Coronary artery (tissue), 2 donors: ENCODE data around the gene ACTR2.

Source experiments
- DNase-seq: peaks from one replicate; pipeline ENCODE4 v3.0.0-alpha.2; 2017; ENCODE audit warnings: low spot score
- H3K27ac ChIP-seq, 2 donors: fragments of 200-600 bp; sonication (generic); one replicate each; pipeline ENCODE4 v1.5.1; 2016 to 2019
- H3K4me3 ChIP-seq: fragments of 200-600 bp; sonication (generic); 2 replicates; pipeline ENCODE4 v1.5.1; 2016; ENCODE audit warnings: mild to moderate bottlenecking, moderate library complexity
- TF ChIP-seq, protein P1 (sequence below): fragments of 200-600 bp; sonication (generic); IDR thresholded peaks from one replicate; pipeline ENCODE4 v1.5.1; 2019; ENCODE audit warnings: antibody characterized with exemption

The ACTR2 gene

DNA sequence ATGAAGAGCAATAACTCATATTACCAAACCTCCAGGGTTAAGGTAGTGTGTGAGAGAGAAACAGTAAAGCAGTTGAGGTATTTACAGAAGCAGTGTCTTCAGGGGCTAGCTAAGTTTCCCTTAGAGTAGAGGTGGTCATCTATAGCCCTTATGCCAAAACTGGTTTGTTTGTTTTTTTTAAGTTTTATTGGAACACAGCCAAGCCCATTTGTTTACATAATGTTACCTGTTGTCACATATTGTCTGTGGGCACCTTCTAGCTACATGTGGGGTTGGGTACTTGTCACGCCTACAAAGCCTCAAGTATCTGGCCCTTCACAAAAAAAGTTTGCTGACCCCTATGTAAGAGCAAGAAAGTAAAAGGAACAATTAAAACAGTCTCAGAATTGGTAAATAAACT is 39.4 kb downstream of the ACTR2 start:
- DNase-seq, result no peak

DNA sequence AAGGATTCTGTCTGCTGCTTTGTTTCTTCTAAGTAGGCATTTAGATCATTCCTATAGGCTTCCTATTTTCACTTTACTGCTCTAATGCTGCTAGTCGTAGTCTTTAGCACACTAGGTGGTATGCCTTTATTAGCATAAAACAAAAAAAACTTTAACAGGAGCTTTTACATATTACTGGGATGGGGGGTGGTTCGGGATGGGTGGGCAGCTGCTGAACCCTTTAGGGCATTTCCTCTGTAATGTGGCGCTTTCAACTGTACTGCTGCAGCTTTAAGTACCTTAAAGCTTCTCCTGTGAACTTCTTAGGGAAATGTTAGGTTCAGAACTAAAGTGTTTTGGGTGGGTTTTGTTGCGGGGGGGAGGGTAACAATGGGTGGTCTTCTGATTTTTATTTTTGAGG is 41.3 kb downstream of the ACTR2 start:
- no peak for DNase-seq
- no peak overlapping the region for H3K4me3 ChIP-seq
- TF ChIP-seq, protein P1, sequence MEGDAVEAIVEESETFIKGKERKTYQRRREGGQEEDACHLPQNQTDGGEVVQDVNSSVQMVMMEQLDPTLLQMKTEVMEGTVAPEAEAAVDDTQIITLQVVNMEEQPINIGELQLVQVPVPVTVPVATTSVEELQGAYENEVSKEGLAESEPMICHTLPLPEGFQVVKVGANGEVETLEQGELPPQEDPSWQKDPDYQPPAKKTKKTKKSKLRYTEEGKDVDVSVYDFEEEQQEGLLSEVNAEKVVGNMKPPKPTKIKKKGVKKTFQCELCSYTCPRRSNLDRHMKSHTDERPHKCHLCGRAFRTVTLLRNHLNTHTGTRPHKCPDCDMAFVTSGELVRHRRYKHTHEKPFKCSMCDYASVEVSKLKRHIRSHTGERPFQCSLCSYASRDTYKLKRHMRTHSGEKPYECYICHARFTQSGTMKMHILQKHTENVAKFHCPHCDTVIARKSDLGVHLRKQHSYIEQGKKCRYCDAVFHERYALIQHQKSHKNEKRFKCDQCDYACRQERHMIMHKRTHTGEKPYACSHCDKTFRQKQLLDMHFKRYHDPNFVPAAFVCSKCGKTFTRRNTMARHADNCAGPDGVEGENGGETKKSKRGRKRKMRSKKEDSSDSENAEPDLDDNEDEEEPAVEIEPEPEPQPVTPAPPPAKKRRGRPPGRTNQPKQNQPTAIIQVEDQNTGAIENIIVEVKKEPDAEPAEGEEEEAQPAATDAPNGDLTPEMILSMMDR, result no peak
- no peak overlapping the region for H3K27ac ChIP-seq

More for the DNA sequence above, 39.4 kb downstream of the ACTR2 start:
- H3K4me3 ChIP-seq, result no peak overlapping the region
- H3K27ac ChIP-seq, result no peak overlapping the region
- TF ChIP-seq, protein P1, result no peak

DNA sequence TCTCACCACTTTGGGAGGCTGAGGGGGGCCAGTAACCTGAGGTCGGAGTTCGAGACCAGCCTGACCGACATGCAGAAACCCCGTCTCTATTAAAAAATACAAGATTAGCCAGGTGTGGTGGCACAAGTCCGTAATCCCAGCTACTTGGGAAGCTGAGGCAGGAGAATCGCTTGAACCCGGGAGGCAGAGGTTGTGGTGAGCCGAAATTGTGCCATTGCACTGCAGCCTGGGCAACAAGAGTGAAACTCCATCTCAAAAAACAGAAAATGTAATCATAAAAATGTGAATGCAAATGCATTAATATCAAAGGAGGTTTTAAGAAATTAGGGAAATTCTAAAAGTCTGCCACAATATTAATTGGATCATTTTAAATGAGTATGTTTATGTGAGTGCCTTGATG is 45.7 kb downstream of the ACTR2 start:
- no peak overlapping the region for H3K4me3 ChIP-seq

DNA sequence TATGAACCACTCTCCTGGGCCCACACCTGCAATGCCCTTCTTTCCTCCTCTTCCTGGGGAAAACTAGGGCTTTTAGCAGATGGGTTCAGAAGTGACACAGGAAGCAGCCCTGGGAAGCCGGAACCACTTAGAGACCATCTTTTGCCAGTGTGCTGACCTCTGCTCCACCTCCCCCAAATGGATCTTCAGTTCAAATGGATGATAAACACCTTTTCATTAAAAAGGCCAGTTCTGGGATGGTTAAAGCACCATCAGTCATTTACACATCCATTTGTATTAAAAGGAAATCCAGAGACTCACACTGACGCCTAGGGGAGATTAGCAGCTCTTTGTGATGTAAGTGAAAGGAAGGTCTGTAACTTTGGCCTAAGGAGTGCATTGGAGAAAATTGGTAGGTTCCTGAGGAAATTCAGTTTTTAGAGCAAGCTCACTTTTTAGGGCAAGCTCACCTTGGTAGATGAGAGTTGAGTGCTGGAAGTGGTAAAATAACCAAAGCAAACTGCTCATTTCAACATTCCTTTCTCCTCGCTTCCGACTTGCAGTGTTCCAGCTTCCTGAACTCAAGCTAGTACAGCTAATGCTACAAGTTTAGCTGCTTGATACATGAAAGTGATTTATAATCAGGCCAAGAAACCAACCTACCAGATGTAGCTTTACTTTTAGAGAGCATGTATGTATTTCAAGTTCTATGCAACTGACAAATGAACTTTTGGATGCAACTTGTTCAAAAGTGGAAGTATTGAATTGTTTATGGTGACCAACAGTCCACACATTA is 47.7 kb downstream of the ACTR2 start:
- DNase-seq, result no peak
- Histone ChIP-seq H3K27ac (no peak overlapping the region), H3K4me3 (no peak overlapping the region)
- TF ChIP-seq, protein P1, result no peak

More for the DNA sequence above, 45.7 kb downstream of the ACTR2 start:
- TF ChIP-seq, protein P1, result no peak
- H3K27ac ChIP-seq, result no peak overlapping the region
- DNase-seq, result no peak

DNA sequence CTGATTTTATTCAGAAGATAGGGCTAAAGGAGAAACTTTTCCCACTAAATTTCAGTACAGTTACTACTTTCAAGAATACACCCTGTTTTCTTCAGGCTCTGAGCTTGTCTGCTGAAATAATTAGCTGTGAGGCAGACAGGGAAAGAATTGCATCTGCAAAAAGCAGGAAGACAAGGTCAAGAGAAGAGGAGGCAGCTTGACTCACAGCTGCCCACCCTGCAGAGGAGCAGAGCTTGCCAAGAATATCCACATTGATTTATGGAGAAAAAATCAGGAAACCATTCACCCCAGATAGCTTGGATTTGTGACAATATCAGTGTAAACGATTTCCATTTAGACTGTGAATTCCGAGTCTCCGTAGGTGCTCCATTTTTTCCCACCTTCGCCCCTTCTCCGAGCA is 49.0 kb downstream of the ACTR2 start:
- Histone ChIP-seq H3K27ac (no peak overlapping the region), H3K4me3 (no peak overlapping the region)
- TF ChIP-seq, protein P1, result no peak
- no peak for DNase-seq

DNA sequence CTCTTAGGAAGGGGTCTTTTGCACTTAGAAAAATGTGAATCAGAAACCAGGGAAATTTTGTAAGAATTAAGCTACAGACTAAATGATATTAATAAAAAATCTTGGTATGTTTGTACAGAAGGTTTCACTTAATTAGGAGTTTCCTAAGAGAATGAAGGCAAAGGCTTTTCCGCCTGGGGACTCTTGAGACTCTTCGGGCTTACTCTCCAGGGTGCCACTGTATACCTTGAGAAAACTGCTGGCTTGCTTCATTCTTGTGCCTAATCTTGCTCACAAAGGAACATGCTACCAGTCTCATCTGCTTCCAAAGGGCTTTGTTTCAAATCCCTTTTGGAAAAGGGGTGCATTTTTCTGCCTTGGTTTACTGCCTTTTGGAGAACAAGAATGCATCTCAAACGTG is 49.5 kb downstream of the ACTR2 start:
- Histone ChIP-seq H3K27ac (no peak overlapping the region), H3K4me3 (no peak overlapping the region)
- DNase-seq, result no peak
- TF ChIP-seq, protein P1, result no peak

DNA sequence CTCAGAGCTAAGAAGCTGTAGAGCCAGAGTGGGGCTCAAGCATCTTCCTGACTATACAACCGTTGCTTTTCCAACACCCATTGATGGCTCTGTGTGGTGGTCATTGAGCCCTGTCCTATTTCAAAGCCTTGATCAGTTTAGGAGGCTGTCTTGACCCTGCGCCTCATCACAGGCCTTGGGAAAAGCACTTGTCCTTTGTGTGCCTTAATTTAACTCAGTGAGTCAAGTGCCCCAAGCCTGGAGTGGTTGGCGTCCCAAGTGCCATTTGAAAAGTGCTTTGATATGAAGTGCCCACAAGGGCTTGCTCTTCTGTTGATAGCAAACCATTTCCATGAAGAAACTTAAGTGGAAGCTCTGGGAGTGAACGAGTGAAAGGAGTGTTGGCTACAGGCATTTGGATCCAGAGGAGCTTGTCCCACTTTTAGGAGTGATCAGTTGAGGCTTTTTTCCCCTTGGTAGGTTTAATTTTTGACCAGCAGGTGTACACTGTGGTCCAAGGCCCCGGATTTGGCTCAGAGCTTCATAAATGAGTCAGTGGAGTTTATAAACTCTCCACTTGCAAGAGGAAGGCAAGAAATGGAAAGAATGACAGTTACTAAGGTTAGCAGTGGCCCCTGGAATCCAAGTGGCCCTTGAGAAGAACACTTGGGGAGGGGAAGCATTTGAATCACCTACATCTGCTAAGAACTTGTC is 50.3 kb downstream of the ACTR2 start:
- no peak for DNase-seq
- H3K27ac ChIP-seq, result no peak overlapping the region
- H3K4me3 ChIP-seq, result no peak overlapping the region

More for the DNA sequence above, 50.3 kb downstream of the ACTR2 start:
- TF ChIP-seq, protein P1, result no peak
